ENCODE measurements around the gene DNAL4. TPM values are rescaled to one million over a fixed set of nuclear protein-coding genes. Genes with fewer than 3 reads are reported as not detected.

DNAL4 gene
- total and polyA plus RNA-seq, 11 donors = 7.9 to 16.4 (median 10.4) TPM

- 95 to 98% (median 95%) methylated on average over 17 to 18 of the region's 18 CpGs for WGBS, 4 donors
- H3K27ac ChIP-seq = peak overlapping the region in 1 of 12 donors; percentile 26
- H3K27me3 ChIP-seq = no peaks in the 10 kb centered on the region
- DNase-seq (peak in 3 of 5 donors; percentile 13 to 42 (median 18)), ATAC-seq (no peak)
- peaks cover 8 to 99% (median 87%) of the 10 kb centered on the region in 9 donors for H3K36me3 ChIP-seq
- H3K9me3 ChIP-seq = no peaks in the 10 kb centered on the region
- H3K4me3 ChIP-seq = no peak overlapping the region
- intact Hi-C loops (cut with DNase I) = no loop called here
- TF ChIP-seq POLR2A (IDR thresholded peaks at IDR 0.05) (no peak), CTCF (IDR thresholded peaks at IDR 0.05) (no peak)
- H3K4me1 ChIP-seq = peaks cover 0 to 26% (median 14%) of the 10 kb centered on the region in 12 donors
Measured at GRCh38 chr22:38738475-38739070, 55.4 kb downstream of the DNAL4 start.

GRCh38 chr22:38737302-38738060, 56.5 kb downstream of the DNAL4 start:
- Histone ChIP-seq H3K9me3 (no peaks in the 10 kb centered on the region), H3K27me3 (no peaks in the 10 kb centered on the region), H3K36me3 (peaks cover 8 to 99% (median 76%) of the 10 kb centered on the region in 9 donors), H3K27ac (peak overlapping the region in 2 of 12 donors; percentile 13 to 40), H3K4me1 (peaks cover 0 to 37% (median 24%) of the 10 kb centered on the region in 12 donors), H3K4me3 (no peak overlapping the region)
- 77 to 79% (median 77%) methylated on average over 21 of the region's 21 CpGs for WGBS, 4 donors
- DNase-seq (peak in 2 of 5 donors; percentile 9 to 37), ATAC-seq (no peak)
- intact Hi-C loops (cut with DNase I) = no loop called here
- TF ChIP-seq POLR2A (IDR thresholded peaks at IDR 0.05) (no peak), CTCF (IDR thresholded peaks at IDR 0.05) (no peak)

- Histone ChIP-seq H3K4me3 (no peak overlapping the region), H3K36me3 (peaks cover 8 to 99% (median 75%) of the 10 kb centered on the region in 9 donors), H3K9me3 (no peaks in the 10 kb centered on the region), H3K4me1 (peaks cover 0 to 48% (median 29%) of the 10 kb centered on the region in 12 donors), H3K27ac (peak overlapping the region in 1 of 12 donors; percentile 88), H3K27me3 (no peaks in the 10 kb centered on the region)
- ATAC-seq (no peak), DNase-seq (peak in 2 of 5 donors; percentile 26 to 44)
- WGBS, 4 donors = 90 to 94% (median 92%) methylated on average over 6 to 7 of the region's 7 CpGs
- intact Hi-C loops (cut with DNase I) = no loop called here
- TF ChIP-seq POLR2A (IDR thresholded peaks at IDR 0.05) = no peak
Measured at GRCh38 chr22:38736257-38736570, 57.7 kb downstream of the DNAL4 start.

- DNase-seq = peak in 2 of 5 donors; percentile 20 to 59
- H3K27me3 ChIP-seq = no peaks in the 10 kb centered on the region
- peaks cover 0 to 48% (median 29%) of the 10 kb centered on the region in 12 donors for H3K4me1 ChIP-seq
- ATAC-seq = no peak
- no peak overlapping the region for H3K4me3 ChIP-seq
- peaks cover 7 to 98% (median 73%) of the 10 kb centered on the region in 9 donors for H3K36me3 ChIP-seq
- peak overlapping the region in 2 of 12 donors; percentile 5 to 88 for H3K27ac ChIP-seq
- WGBS, 4 donors = 70 to 79% (median 79%) methylated on average over 12 to 15 of the region's 15 CpGs
- intact Hi-C loops (cut with DNase I) = no loop called here
- TF ChIP-seq CTCF (IDR thresholded peaks at IDR 0.05) = no peak
- no peak for TF ChIP-seq POLR2A (IDR thresholded peaks at IDR 0.05)
- no peaks in the 10 kb centered on the region for H3K9me3 ChIP-seq
Measured at GRCh38 chr22:38735465-38736256, 58.3 kb downstream of the DNAL4 start.
